Ovary (tissue), 9 donors: ENCODE data around the gene FMO2. TPM values are rescaled to one million over a fixed set of nuclear protein-coding genes. Genes with fewer than 3 reads are reported as not detected.

Experiments
- DNase-seq, 5 donors: peaks; one replicate each; pipeline ENCODE4 v3.0.0-alpha.2; 2019 to 2020
- H3K27ac ChIP-seq, 2 donors: fragments of 200-600 bp; one replicate each; pipeline versions ENCODE4 v1.5.1 to v1.8.0; 2019 to 2022
- H3K27me3 ChIP-seq: fragments of 200-600 bp; one replicate; pipeline ENCODE4 v1.8.0; 2022
- H3K36me3 ChIP-seq: fragments of 200-600 bp; sonication (generic); one replicate; pipeline ENCODE4 v1.5.1; 2019
- H3K4me1 ChIP-seq: one replicate; pipeline ENCODE4 v1.8.1; 2013; ENCODE audit warnings: mild to moderate bottlenecking, moderate library complexity; ENCODE audit not compliant: insufficient read depth
- H3K4me3 ChIP-seq: fragments of 200-600 bp; sonication (generic); one replicate; pipeline ENCODE4 v1.5.1; 2017
- H3K9me3 ChIP-seq, 2 donors: fragments of 200-600 bp in 1 of 2; sonication (generic) in 1 of 2; one replicate each; pipeline versions ENCODE4 v1.5.1 to v1.8.1; 2013 to 2019; ENCODE audit warnings: mild to moderate bottlenecking in 1 of 2, moderate library complexity in 1 of 2
- CTCF ChIP-seq, 3 donors: fragments of 450-650 bp in 2 of 3; fragments of 200-600 bp in 1 of 3; IDR thresholded peaks; one replicate each; pipeline versions ENCODE4 v1.5.1 to v1.8.0; 2016 to 2022; ENCODE audit warnings: antibody characterized with exemption in 3 of 3, mild to moderate bottlenecking in 1 of 3
- EP300 ChIP-seq: sonication (generic); formaldehyde crosslinking; IDR thresholded peaks from one replicate; pipeline ENCODE4 v1.6.1; 2017; ENCODE audit warnings: antibody characterized with exemption
- POLR2A ChIP-seq: fragments of 450-650 bp; IDR thresholded peaks from one replicate; pipeline ENCODE4 v1.6.1; 2017; ENCODE audit warnings: antibody characterized with exemption, mild to moderate bottlenecking, moderate library complexity
- WGBS, 3 donors: extraction: QIAGEN DNeasy Blood & Tissue Kit in 1 of 3; methylation state at CpG; one replicate each; pipeline versions ENCODE4 v1.1.5 to v1.1.7; 2013 to 2017; 5-methylcytosine and 5-hydroxymethylcytosine counted together
- intact Hi-C, 4 donors: fragments of 100-400 bp; cut with DNase I; formaldehyde crosslinking; loops; one replicate each; pipeline versions ENCODE4 v1.11.0 to v1.15.1; 2022 to 2023
- polyA plus RNA-seq, 2 donors: library from polyadenylated mRNA; stranded (reverse); fragments of 200-250 nt in 1 of 2; fragments of 350-450 nt in 1 of 2; fragmentation: Illumina TruSeq in 1 of 2; extraction: RNeasy Lipid Tissue Mini Kit (QIAGEN cat#74804) in 1 of 2; gene quantifications; one replicate each; pipeline ENCODE4 v1.2.3, GENCODE V29; 2013 to 2014
- small RNA-seq: library from RNA; depleted of rRNA; stranded (forward); fragments of <200 nt; gene quantifications from one replicate; pipeline ENCODE3, GENCODE V24; 2016
- total RNA-seq, 7 donors: library from RNA; depleted of rRNA in 2 of 7; stranded (reverse); fragments of >200 nt in 2 of 7; fragmentation: NEBNext Ultra II Directional in 3 of 7; extraction: Animal tissue kit (Norgen Biotek cat#: 25700) in 3 of 7; gene quantifications; one replicate each; pipeline versions ENCODE4 v1.1.0 to v1.2.4, GENCODE V29; 2016 to 2023
- donor health status: DM: no; HTN: no; CAD: no; lungs with moderate emphysema.
- donor health status: DM: no; HTN: no; CAD: no.
- donor health status: Bipolar disorder and iron deficiency.
- donor health status: DM: yes; HTN: yes; CAD: no.
- donor health status: DM: no; HTN: no; CAD: no.
- donor health status: DM: yes; HTN: yes; CAD: no.

Gene FMO2
- total and polyA plus RNA-seq, 9 donors, result 1.6 to 12.8 (median 5.8) TPM

- intact Hi-C loops, result loop anchor here in 2 of 4 donors (10.0 kb wide), 1 partner anchor 56 kb away; the partner anchor contains the start of gene FMO4 (in 2 of the 2)
Measured at GRCh38 chr1:171258429-171258828, 73.3 kb downstream of the FMO2 start.

GRCh38 chr1:171258943-171259342 is 73.8 kb downstream of the FMO2 start:
- H3K27ac ChIP-seq, result peak overlapping the region in 1 of 2 donors; percentile 54
- no peak overlapping the region for H3K4me3 ChIP-seq
- H3K9me3 ChIP-seq, result no peaks in the 10 kb centered on the region
- peaks cover 27% of the 10 kb centered on the region for H3K4me1 ChIP-seq
- TF ChIP-seq CTCF (IDR thresholded peaks at IDR 0.05) (no peak), POLR2A (no peak), EP300 (no peak)
- no peaks in the 10 kb centered on the region for H3K27me3 ChIP-seq
- WGBS, 3 donors, result 14 to 21% (median 15%) methylated on average over 2 of the region's 2 CpGs
- H3K36me3 ChIP-seq, result no peaks in the 10 kb centered on the region
- intact Hi-C loops, result loop anchor here in 2 of 4 donors (10.0 kb wide), 1 partner anchor 56 kb away; the partner anchor contains the start of gene FMO4 (in 2 of the 2)
- no peak for DNase-seq

More at GRCh38 chr1:171258429-171258828, 73.3 kb downstream of the FMO2 start:
- H3K27ac ChIP-seq, result peak overlapping the region in 1 of 2 donors; percentile 54
- TF ChIP-seq POLR2A (no peak), CTCF (IDR thresholded peaks at IDR 0.05) (no peak), EP300 (no peak)
- H3K9me3 ChIP-seq, result no peaks in the 10 kb centered on the region
- peaks cover 25% of the 10 kb centered on the region for H3K4me1 ChIP-seq
- no peaks in the 10 kb centered on the region for H3K27me3 ChIP-seq
- no peak overlapping the region for H3K4me3 ChIP-seq
- DNase-seq, result peak in 1 of 5 donors; percentile 27
- no peaks in the 10 kb centered on the region for H3K36me3 ChIP-seq
- 12 to 16% (median 15%) methylated on average over 3 of the region's 3 CpGs for WGBS, 3 donors

Small RNA genes within 50 kb of the gene (small RNA-seq; reads per million reads assigned to genes)
- gene RF00019, result not detected

Other genes starting within 250 kb of the FMO2 start
- gene MROH9, start 249.8 kb upstream of the FMO2 start, total RNA-seq, result 1 to 10 TPM in 1 of 7 donors, under 1 TPM in 3, not detected in 3; 0.07 to 1.3 (median 0.16) TPM
- gene MROH9, start 249.8 kb upstream of the FMO2 start, polyA plus RNA-seq, result not detected
- 1 to 10 TPM in 2 of 7 donors, under 1 TPM in 4, not detected in 1; 0.15 to 1.5 (median 0.68) TPM for gene FMO3, start 94.4 kb upstream of the FMO2 start, total RNA-seq
- 1 to 10 TPM in 1 of 2 donors, under 1 TPM in 1; 0.34 to 1.7 TPM for gene FMO3, start 94.4 kb upstream of the FMO2 start, polyA plus RNA-seq
- gene FMO1, start 63.2 kb downstream of the FMO2 start, total RNA-seq, result 10 to 100 TPM in 2 of 7 donors, 1 to 10 TPM in 4, not detected in 1; 4.1 to 15.0 (median 5.8) TPM
- gene FMO1, start 63.2 kb downstream of the FMO2 start, polyA plus RNA-seq, result 10 to 100 TPM in 1 of 2 donors, 1 to 10 TPM in 1; 3.8 to 32.2 TPM
- 1 to 10 TPM; 1.9 to 4.4 (median 3.7) TPM for gene FMO4, start 128.9 kb downstream of the FMO2 start, total RNA-seq
- gene FMO4, start 128.9 kb downstream of the FMO2 start, polyA plus RNA-seq, result 1 to 10 TPM; 3.2 to 8.0 TPM